Ascending aorta (tissue), 2 donors: ENCODE measurements around the gene ARHGEF25. TPM values are rescaled to one million over a fixed set of nuclear protein-coding genes. Genes with fewer than 3 reads are reported as not detected.

ENCODE experiments used
- DNase-seq, 2 donors: peaks; one replicate each; pipeline ENCODE4 v3.0.0-alpha.2; 2019; ENCODE audit warnings: low spot score in 2 of 2
- H3K27ac ChIP-seq, 2 donors: fragments of 200-600 bp; sonication (generic); one replicate each; pipeline ENCODE4 v1.5.1; 2016 to 2017; ENCODE audit warnings: mild to moderate bottlenecking in 1 of 2
- H3K27me3 ChIP-seq: fragments of 200-600 bp; sonication (generic); one replicate; pipeline ENCODE4 v1.5.1; 2017
- H3K36me3 ChIP-seq, 2 donors: fragments of 200-600 bp; sonication (generic); one replicate each; pipeline ENCODE4 v1.5.1; 2016
- H3K4me1 ChIP-seq, 2 donors: fragments of 200-600 bp; sonication (generic); one replicate each; pipeline ENCODE4 v1.5.1; 2016 to 2017; ENCODE audit warnings: mild to moderate bottlenecking in 1 of 2
- H3K4me3 ChIP-seq, 2 donors: fragments of 200-600 bp; sonication (generic); one replicate each; pipeline ENCODE4 v1.5.1; 2016 to 2017; ENCODE audit warnings: mild to moderate bottlenecking in 1 of 2
- H3K9me3 ChIP-seq, 2 donors: fragments of 200-600 bp; sonication (generic); one replicate each; pipeline ENCODE4 v1.5.1; 2016
- intact Hi-C: fragments of 100-400 bp; cut with DNase I; formaldehyde crosslinking; loops from one replicate; pipeline ENCODE4 v1.15.1; 2023
- total RNA-seq: library from RNA; depleted of rRNA; stranded (reverse); fragments of >200 nt; gene quantifications from one replicate; pipeline ENCODE4 v1.1.0, GENCODE V29; 2016
- TF ChIP-seq, protein P1 (sequence below), 3 experiments: fragments of 200-600 bp in 2 of 3; fragments of 450-650 bp in 1 of 3; sonication (generic) in 2 of 3; IDR thresholded peaks; one replicate each; pipeline ENCODE4 v1.5.1; 2016 to 2019; ENCODE audit warnings: antibody characterized with exemption in 3 of 3, mild to moderate bottlenecking in 1 of 3, moderate library complexity in 1 of 3

The ARHGEF25 gene
- total RNA-seq, 1 donor from 2014 or later: 47.8 TPM

DNA sequence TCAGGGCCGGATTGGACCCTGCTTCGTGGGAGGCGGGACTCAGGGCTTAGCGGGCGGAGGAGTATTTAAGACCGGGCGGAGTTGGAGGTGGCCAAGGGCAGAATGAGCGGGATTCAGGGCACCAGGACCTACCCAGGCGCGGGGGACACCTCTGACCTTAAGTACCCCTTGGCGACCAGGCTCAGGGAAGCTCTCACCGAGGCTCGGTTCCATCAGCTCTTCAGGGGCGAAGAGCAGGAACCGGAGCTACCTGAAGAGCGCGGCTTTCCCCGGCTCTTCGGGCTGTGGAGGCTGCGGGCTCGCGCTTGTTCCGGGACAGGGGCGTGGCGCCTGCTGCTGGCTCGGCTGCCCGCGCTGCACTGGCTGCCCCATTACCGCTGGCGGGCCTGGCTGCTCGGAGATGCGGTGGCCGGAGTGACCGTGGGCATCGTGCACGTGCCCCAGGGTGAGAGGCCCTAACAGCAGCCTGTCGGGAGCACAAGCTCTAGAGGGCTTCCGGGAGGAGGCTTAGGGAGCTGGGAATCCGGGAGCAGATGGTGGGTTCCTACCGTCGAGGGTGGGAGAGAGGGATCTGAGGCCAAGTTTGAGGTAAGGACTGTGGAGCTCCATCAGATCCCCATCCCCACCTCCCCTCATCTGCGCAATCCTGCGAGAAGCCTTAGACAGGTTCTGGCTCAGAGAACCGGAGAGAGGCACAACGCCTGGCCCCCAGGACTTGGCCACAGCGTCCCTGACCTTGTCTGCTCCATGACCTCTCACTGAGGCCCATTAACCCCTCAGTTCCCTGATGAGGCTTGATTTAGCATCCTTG lies 8.4 kb downstream of the ARHGEF25 start:
- H3K36me3 ChIP-seq: peaks cover 22 to 23% of the 10 kb centered on the region in 2 donors

DNA sequence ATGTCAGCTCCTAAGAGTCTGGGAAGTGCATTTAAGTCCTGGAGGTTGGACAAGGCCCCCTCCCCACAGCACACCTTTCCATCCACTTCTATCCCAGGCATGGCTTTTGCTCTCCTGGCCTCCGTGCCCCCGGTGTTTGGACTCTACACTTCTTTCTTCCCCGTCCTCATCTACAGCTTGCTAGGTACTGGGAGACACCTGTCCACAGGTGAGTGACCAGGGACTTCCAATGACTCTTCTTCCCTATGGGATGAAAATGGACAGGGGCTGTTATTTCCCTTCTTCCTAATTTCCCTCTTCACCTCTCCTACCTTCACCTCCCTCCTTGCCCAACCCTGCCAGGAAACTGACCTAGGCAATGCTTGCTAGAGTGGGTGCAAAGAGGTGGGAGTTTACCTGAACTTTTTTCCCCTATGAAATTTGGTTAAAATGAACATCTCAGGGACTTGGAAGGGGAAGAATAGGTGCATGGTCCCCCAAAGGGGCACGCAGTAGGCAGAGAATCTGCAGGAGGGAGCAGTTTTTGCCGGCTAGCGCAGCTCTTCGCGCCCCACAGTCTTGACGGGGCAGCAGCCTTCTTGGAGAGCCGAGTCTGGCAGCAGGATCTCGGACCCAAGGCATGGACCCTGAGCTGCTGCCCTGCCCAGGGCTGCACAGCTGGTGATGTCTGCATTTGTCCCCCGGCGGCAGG lies 9.2 kb downstream of the ARHGEF25 start:
- no peak for DNase-seq
- TF ChIP-seq, protein P1, sequence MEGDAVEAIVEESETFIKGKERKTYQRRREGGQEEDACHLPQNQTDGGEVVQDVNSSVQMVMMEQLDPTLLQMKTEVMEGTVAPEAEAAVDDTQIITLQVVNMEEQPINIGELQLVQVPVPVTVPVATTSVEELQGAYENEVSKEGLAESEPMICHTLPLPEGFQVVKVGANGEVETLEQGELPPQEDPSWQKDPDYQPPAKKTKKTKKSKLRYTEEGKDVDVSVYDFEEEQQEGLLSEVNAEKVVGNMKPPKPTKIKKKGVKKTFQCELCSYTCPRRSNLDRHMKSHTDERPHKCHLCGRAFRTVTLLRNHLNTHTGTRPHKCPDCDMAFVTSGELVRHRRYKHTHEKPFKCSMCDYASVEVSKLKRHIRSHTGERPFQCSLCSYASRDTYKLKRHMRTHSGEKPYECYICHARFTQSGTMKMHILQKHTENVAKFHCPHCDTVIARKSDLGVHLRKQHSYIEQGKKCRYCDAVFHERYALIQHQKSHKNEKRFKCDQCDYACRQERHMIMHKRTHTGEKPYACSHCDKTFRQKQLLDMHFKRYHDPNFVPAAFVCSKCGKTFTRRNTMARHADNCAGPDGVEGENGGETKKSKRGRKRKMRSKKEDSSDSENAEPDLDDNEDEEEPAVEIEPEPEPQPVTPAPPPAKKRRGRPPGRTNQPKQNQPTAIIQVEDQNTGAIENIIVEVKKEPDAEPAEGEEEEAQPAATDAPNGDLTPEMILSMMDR (IDR thresholded peaks at IDR 0.05): no peak
- intact Hi-C loops: loop anchor here (2.0 kb wide), 1 partner anchor 30 kb away; the partner anchor contains the start of gene PIP4K2C
- Histone ChIP-seq H3K9me3 (no peaks in the 10 kb centered on the region), H3K36me3 (peaks cover 15% of the 10 kb centered on the region in 2 donors), H3K4me3 (no peak overlapping the region), H3K4me1 (peaks cover 5 to 8% of the 10 kb centered on the region in 2 donors), H3K27me3 (no peaks in the 10 kb centered on the region), H3K27ac (no peak overlapping the region)

More for the DNA sequence above, 8.4 kb downstream of the ARHGEF25 start:
- H3K9me3 ChIP-seq: no peaks in the 10 kb centered on the region
- peaks cover 5 to 8% of the 10 kb centered on the region in 2 donors for H3K4me1 ChIP-seq
- no peak for DNase-seq
- H3K27me3 ChIP-seq: no peaks in the 10 kb centered on the region
- no peak overlapping the region for H3K4me3 ChIP-seq
- no peak overlapping the region for H3K27ac ChIP-seq
- TF ChIP-seq, protein P1 (IDR thresholded peaks at IDR 0.05): no peak
- intact Hi-C loops: loop anchor here (2.0 kb wide), 1 partner anchor 29 kb away; the partner anchor contains the start of gene PIP4K2C

DNA sequence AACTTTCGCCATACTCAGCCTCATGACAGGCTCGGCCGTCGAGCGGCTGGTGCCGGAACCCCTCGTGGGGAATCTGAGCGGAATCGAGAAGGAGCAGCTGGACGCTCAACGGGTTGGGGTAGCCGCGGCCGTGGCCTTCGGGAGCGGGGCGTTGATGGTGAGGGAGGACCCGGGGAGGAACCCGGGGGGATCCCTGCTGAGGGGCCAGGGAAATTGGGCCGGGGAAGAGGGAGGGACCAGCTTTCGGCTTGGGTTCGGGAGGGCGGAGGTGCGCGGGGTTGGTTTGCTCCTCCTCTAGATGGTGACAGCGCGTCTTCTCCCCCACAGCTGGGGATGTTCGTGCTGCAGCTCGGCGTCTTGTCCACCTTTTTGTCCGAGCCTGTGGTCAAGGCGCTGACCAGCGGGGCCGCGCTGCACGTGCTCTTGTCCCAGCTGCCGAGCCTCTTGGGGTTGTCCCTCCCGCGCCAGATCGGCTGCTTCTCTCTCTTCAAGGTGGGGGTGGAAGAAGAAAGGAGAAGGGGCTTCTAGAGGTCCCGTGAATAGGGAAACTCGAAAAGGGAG lies 9.8 kb downstream of the ARHGEF25 start:
- no peak overlapping the region for H3K27ac ChIP-seq
- H3K9me3 ChIP-seq: no peaks in the 10 kb centered on the region
- H3K36me3 ChIP-seq: peaks cover 10 to 16% of the 10 kb centered on the region in 2 donors
- DNase-seq: no peak
- intact Hi-C loops: loop anchor here (1.0 to 2.0 kb wide), 2 partner anchors 30 to 38 kb away; partner anchors contain the start of gene PIP4K2C
- TF ChIP-seq, protein P1 (IDR thresholded peaks at IDR 0.05): no peak
- H3K27me3 ChIP-seq: no peaks in the 10 kb centered on the region
- peak overlapping the region; percentile 15 to 60 for H3K4me3 ChIP-seq
- peaks cover 5 to 8% of the 10 kb centered on the region in 2 donors for H3K4me1 ChIP-seq

DNA sequence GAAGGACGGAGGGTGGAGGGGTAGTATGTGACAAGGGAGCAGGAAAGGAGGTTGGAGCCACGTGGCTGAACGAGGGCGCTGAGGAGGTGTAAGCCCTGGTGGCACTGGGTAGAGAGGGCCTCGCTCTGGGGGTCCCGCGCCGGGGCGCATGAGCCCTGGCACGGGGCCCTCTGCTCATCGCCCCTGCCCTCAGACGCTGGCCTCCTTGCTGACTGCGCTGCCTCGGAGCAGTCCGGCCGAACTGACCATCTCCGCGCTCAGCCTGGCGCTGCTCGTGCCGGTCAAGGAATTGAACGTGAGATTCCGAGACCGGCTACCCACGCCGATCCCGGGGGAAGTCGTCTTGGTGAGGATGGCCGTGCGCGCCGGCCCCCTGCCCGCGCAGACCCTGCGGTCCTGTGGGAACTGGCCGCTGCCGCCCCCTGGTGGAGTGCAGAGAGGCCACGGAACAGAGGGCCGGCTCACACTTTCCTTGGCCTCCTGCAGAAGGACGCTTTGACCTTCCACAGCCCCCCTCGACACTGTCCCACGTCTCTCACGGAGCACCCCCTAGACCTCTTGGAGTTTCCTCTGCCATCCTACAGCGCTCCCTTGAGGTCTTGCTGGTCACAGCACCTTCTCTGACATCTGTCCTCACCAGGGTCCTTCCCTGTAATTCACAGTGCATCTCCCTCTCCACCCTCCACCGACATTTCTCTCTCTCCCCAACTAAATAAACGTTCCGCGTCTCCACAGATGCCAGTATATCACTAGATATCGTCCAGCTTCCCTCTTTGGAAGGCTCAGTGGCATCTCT lies 10.5 kb downstream of the ARHGEF25 start:
- Histone ChIP-seq H3K27me3 (no peaks in the 10 kb centered on the region), H3K4me3 (peak overlapping the region; percentile 15 to 60), H3K4me1 (peaks cover 5 to 8% of the 10 kb centered on the region in 2 donors), H3K27ac (no peak overlapping the region), H3K36me3 (peaks cover 8 to 9% of the 10 kb centered on the region in 2 donors), H3K9me3 (no peaks in the 10 kb centered on the region)
- intact Hi-C loops: loop anchor here (1.0 to 2.0 kb wide), 2 partner anchors 31 to 38 kb away; partner anchors contain the start of gene PIP4K2C
- DNase-seq: peak in 1 of 2 donors; percentile 77
- TF ChIP-seq, protein P1 (IDR thresholded peaks at IDR 0.05): peak; percentile 95 to 97 (median 96)
